HEK293 (cell line): Measurements from ENCODE around the gene REC114.

Experiments used
- CTCF ChIA-PET: fragments of 350-600 bp; formaldehyde crosslinking; extraction: SDS; loops from one replicate; lab custom pipeline; 2021; ENCODE audit warnings: antibody characterized with exemption; lab: Yijun Ruan, JAX
- POLR2A ChIA-PET: fragments of 300-600 bp; formaldehyde crosslinking; extraction: SDS; loops from one replicate; lab custom pipeline; 2020; ENCODE audit warnings: antibody characterized with exemption, inconsistent platforms; lab: Yijun Ruan, JAX
- H3K27ac ChIP-seq: fragments of 200-500 bp; sonication (Bioruptor generic); 2 replicates; pipeline ENCODE4 v1.5.1; 2014; ENCODE audit warnings: low read depth, low read length, control low read depth, inconsistent platforms; ENCODE audit errors: extremely low read depth
- H3K36me3 ChIP-seq, 2 experiments: fragments of 200-500 bp in 1 of 2; sonication (Bioruptor generic) in 1 of 2; 1 replicate in 1 of 2; 2 replicates in 1 of 2; pipeline ENCODE4 v1.5.1; 2014 to 2017; ENCODE audit warnings: inconsistent platforms in 2 of 2, low read length in 2 of 2; ENCODE audit not compliant: control insufficient read depth in 2 of 2, insufficient read depth in 1 of 2
- H3K4me1 ChIP-seq: fragments of 200-500 bp; sonication (Bioruptor generic); 2 replicates; pipeline ENCODE4 v1.5.1; 2014; ENCODE audit warnings: mild to moderate bottlenecking, low read length, inconsistent platforms; ENCODE audit not compliant: control insufficient read depth, insufficient read depth
- H3K4me3 ChIP-seq: 2 replicates; pipeline ENCODE4 v1.5.1; 2011; ENCODE audit warnings: low read depth, mild to moderate bottlenecking, control low read depth, low read length, moderate library complexity
- H3K9me3 ChIP-seq: fragments of 200-500 bp; sonication (Bioruptor generic); 2 replicates; pipeline ENCODE4 v1.5.1; 2014; ENCODE audit warnings: low read depth, low read length, inconsistent platforms; ENCODE audit not compliant: control insufficient read depth, insufficient read depth
- GLIS1 ChIP-seq: fragments of 450-650 bp; formaldehyde crosslinking; IDR thresholded peaks from 2 replicates; pipeline ENCODE4 v1.5.1; 2016; ENCODE audit warnings: missing biosample characterization, missing genetic modification characterization
- RBAK ChIP-seq: fragments of 450-650 bp; formaldehyde crosslinking; IDR thresholded peaks from 2 replicates; pipeline ENCODE4 v1.5.1; 2016; ENCODE audit warnings: missing biosample characterization, missing genetic modification characterization
- ZBTB44 ChIP-seq: fragments of 450-650 bp; IDR thresholded peaks from 2 replicates; pipeline ENCODE4 v1.5.1; 2018; ENCODE audit warnings: missing biosample characterization, mild to moderate bottlenecking, missing genetic modification characterization
- ZBTB6 ChIP-seq: fragments of 450-650 bp; formaldehyde crosslinking; IDR thresholded peaks from 2 replicates; pipeline ENCODE4 v1.5.1; 2017; ENCODE audit warnings: missing biosample characterization, missing genetic modification characterization
- ZNF112 ChIP-seq: fragments of 450-650 bp; formaldehyde crosslinking; IDR thresholded peaks from 2 replicates; pipeline ENCODE4 v1.5.0; 2017; ENCODE audit warnings: missing biosample characterization, missing genetic modification characterization
- ZNF155 ChIP-seq: fragments of 450-650 bp; formaldehyde crosslinking; IDR thresholded peaks from 2 replicates; pipeline ENCODE4 v1.5.1; 2016; ENCODE audit warnings: missing biosample characterization, missing genetic modification characterization
- ZNF335 ChIP-seq: fragments of 450-650 bp; formaldehyde crosslinking; conservative IDR thresholded peaks from 2 replicates; pipeline ENCODE4 v1.5.1; 2016; ENCODE audit warnings: missing biosample characterization, missing genetic modification characterization
- ZNF341 ChIP-seq: fragments of 450-650 bp; formaldehyde crosslinking; IDR thresholded peaks from 2 replicates; pipeline ENCODE4; 2016; ENCODE audit warnings: low read depth, missing biosample characterization, missing genetic modification characterization
- ZNF391 ChIP-seq: fragments of 450-650 bp; formaldehyde crosslinking; IDR thresholded peaks from 2 replicates; pipeline ENCODE4 v1.5.1; 2016; ENCODE audit warnings: low read depth, missing biosample characterization, missing genetic modification characterization, borderline replicate concordance
- ZNF398 ChIP-seq: fragments of 450-650 bp; formaldehyde crosslinking; IDR thresholded peaks from 2 replicates; pipeline ENCODE4 v1.5.1; 2017; ENCODE audit warnings: missing biosample characterization, missing genetic modification characterization
- ZNF560 ChIP-seq: fragments of 450-650 bp; formaldehyde crosslinking; IDR thresholded peaks from 2 replicates; pipeline ENCODE4 v1.5.1; 2017; ENCODE audit warnings: missing biosample characterization, missing genetic modification characterization, borderline replicate concordance
- ZNF654 ChIP-seq: fragments of 450-650 bp; formaldehyde crosslinking; IDR thresholded peaks from 2 replicates; pipeline ENCODE4 v1.5.1; 2016; ENCODE audit warnings: low read depth, missing biosample characterization, missing genetic modification characterization
- ZNF785 ChIP-seq: fragments of 450-650 bp; formaldehyde crosslinking; IDR thresholded peaks from 2 replicates; pipeline ENCODE4 v1.5.1; 2016; ENCODE audit warnings: missing biosample characterization, missing genetic modification characterization
- ZSCAN5A ChIP-seq: fragments of 450-650 bp; formaldehyde crosslinking; IDR thresholded peaks from 2 replicates; pipeline ENCODE4 v1.5.1; 2016; ENCODE audit warnings: missing biosample characterization, missing genetic modification characterization
- ZXDB ChIP-seq: fragments of 450-650 bp; formaldehyde crosslinking; IDR thresholded peaks from 2 replicates; pipeline ENCODE4 v1.5.1; 2016; ENCODE audit warnings: missing biosample characterization, missing genetic modification characterization

REC114 gene

GRCh38 chr15:73558529-73558928, 115.6 kb downstream of the REC114 start:
- TF ChIP-seq ZSCAN5A (tag by site-specific recombination) = no peak
- no peak for TF ChIP-seq GLIS1 (tag by site-specific recombination)
- TF ChIP-seq ZNF560 (tag by site-specific recombination) = no peak
- TF ChIP-seq ZNF391 (tag by site-specific recombination) = no peak
- no peak for TF ChIP-seq ZNF785 (tag by site-specific recombination)
- TF ChIP-seq ZNF112 (tag by site-specific recombination) = no peak
- TF ChIP-seq ZNF155 (tag by site-specific recombination) = no peak
- no peak for TF ChIP-seq ZXDB (tag by site-specific recombination)
- TF ChIP-seq ZNF341 (tag by site-specific recombination) = no peak
- no peak for TF ChIP-seq ZBTB6 (tag by site-specific recombination)
- TF ChIP-seq ZNF398 (tag by site-specific recombination) = no peak
- H3K27ac ChIP-seq = no peak overlapping the region
- POLR2A ChIA-PET = no interaction called here
- no peak overlapping the region for H3K4me3 ChIP-seq
- H3K9me3 ChIP-seq = no peaks in the 10 kb centered on the region
- H3K36me3 ChIP-seq = peaks cover 37 to 76% of the 10 kb centered on the region in 2 experiments
- H3K4me1 ChIP-seq = no peaks in the 10 kb centered on the region
- CTCF ChIA-PET = interaction anchor here (1.2 to 8.6 kb wide), 6 partner anchors 13 to 340 kb away, joined by 3 to 168 read pairs (median 28); partner anchors contain the start of gene NPTN

- no peaks in the 10 kb centered on the region for H3K9me3 ChIP-seq
- POLR2A ChIA-PET = interaction anchor here (0.6 to 1.0 kb wide), 3 partner anchors 73 to 139 kb away, joined by 3 to 5 read pairs (median 3); partner anchors contain the start of gene NPTN
- TF ChIP-seq RBAK (tag by site-specific recombination) = no peak
- peak; percentile 85 for TF ChIP-seq ZBTB44
- peak; percentile 71 for TF ChIP-seq ZNF654
- peak; percentile 57 for TF ChIP-seq ZNF335 (tag by site-specific recombination)
- no peak overlapping the region for H3K4me3 ChIP-seq
- H3K4me1 ChIP-seq = peaks cover 7% of the 10 kb centered on the region; the same call in 1 of the 2 replicates
- no peak overlapping the region for H3K27ac ChIP-seq
- H3K36me3 ChIP-seq = peaks cover 39 to 88% of the 10 kb centered on the region in 2 experiments
- CTCF ChIA-PET = interaction anchor here (0.5 to 8.6 kb wide), 54 partner anchors 9 to 1243 kb away, joined by 3 to 168 read pairs (median 4); partner anchors contain the start of genes NPTN and TBC1D21
Observed at GRCh38 chr15:73560501-73561117, 117.6 kb downstream of the REC114 start.
